Fibroblast of lung (primary cell): Measurements from ENCODE around the gene DHPS. TPM values are rescaled to one million over a fixed set of nuclear protein-coding genes. Genes with fewer than 3 reads are reported as not detected.

Experiments used
- DNase-seq, 2 donors: peaks; one replicate each; pipeline versions ENCODE4 v3.0.0 to v3.0.0-alpha.2; 2010; ENCODE audit warnings: low read depth in 2 of 2
- H2AFZ ChIP-seq: 2 replicates; pipeline ENCODE4 v1.5.1; 2012; ENCODE audit warnings: low read length, control low read depth, inconsistent platforms
- H3K27ac ChIP-seq: 2 replicates; pipeline ENCODE4 v1.5.1; 2011; ENCODE audit warnings: low read length, control low read depth; ENCODE audit not compliant: insufficient read depth
- H3K27me3 ChIP-seq: 2 replicates; pipeline ENCODE4 v1.5.1; 2011; ENCODE audit warnings: mild to moderate bottlenecking, low read length; ENCODE audit not compliant: control insufficient read depth, insufficient read depth
- H3K36me3 ChIP-seq: 2 replicates; pipeline ENCODE4 v1.5.1; 2011; ENCODE audit warnings: low read length; ENCODE audit not compliant: control insufficient read depth, insufficient read depth
- H3K4me1 ChIP-seq: 2 replicates; pipeline ENCODE4 v1.5.1; 2011; ENCODE audit warnings: low read length; ENCODE audit not compliant: control insufficient read depth, insufficient read depth; ENCODE audit errors: extremely low read depth
- H3K4me2 ChIP-seq: 2 replicates; pipeline ENCODE4 v1.5.1; 2011; ENCODE audit warnings: low read length, control low read depth; ENCODE audit not compliant: insufficient read depth; ENCODE audit errors: extremely low read depth
- H3K4me3 ChIP-seq, 4 experiments: fragments of 200-600 bp in 1 of 4; sonication (generic) in 1 of 4; replicated peaks in 1 of 4; 2 replicates each; pipeline ENCODE4 v1.5.1; 2011 to 2016; ENCODE audit warnings: low read length in 4 of 4, low read depth in 3 of 4, mild to moderate bottlenecking in 3 of 4, control low read depth in 2 of 4, inconsistent platforms in 1 of 4, mixed read lengths in 1 of 4; ENCODE audit not compliant: insufficient read depth in 1 of 4; ENCODE audit errors: control extremely low read depth in 1 of 4
- H3K79me2 ChIP-seq: 2 replicates; pipeline ENCODE4 v1.5.1; 2012; ENCODE audit warnings: mild to moderate bottlenecking, low read length, inconsistent platforms; ENCODE audit not compliant: control insufficient read depth, insufficient read depth
- H3K9ac ChIP-seq: 2 replicates; pipeline ENCODE4 v1.5.1; 2011; ENCODE audit warnings: mild to moderate bottlenecking, low read length, control low read depth; ENCODE audit not compliant: insufficient read depth
- H3K9me3 ChIP-seq: 2 replicates; pipeline ENCODE4 v1.5.1; 2012; ENCODE audit warnings: low read depth, low read length; ENCODE audit not compliant: control insufficient read depth, insufficient read depth
- H4K20me1 ChIP-seq: 2 replicates; pipeline ENCODE4 v1.5.1; 2011; ENCODE audit warnings: low read length; ENCODE audit not compliant: control insufficient read depth, insufficient read depth; ENCODE audit errors: extremely low read depth
- EZH2 ChIP-seq: IDR thresholded peaks from 2 replicates; pipeline ENCODE4 v1.5.1; 2012; ENCODE audit warnings: low read length, control low read depth, mild to moderate bottlenecking; ENCODE audit errors: missing control alignments
- polyA plus RNA-seq, 2 donors: library from polyadenylated mRNA; depleted of rRNA in 1 of 2; stranded (reverse) in 1 of 2; unstranded in 1 of 2; fragments of >200 nt; gene quantifications; 2 replicates each; pipeline ENCODE4 v1.2.1, GENCODE V29; 2011 to 2012; ENCODE audit warnings: missing spikeins in 1 of 2
- total RNA-seq: library from RNA; depleted of rRNA; stranded (reverse); fragments of >200 nt; gene quantifications from 2 replicates; pipeline ENCODE4 v1.2.1, GENCODE V29; 2014
- TF ChIP-seq, protein P1 (sequence below), 2 donors: IDR thresholded peaks in 1 of 2; conservative IDR thresholded peaks in 1 of 2; 1 replicate in 1 of 2; 2 replicates in 1 of 2; pipeline ENCODE4 v1.5.1; 2011 to 2012; ENCODE audit warnings: low read length in 2 of 2, control low read depth in 1 of 2, inconsistent platforms in 1 of 2, low read depth in 1 of 2, mild to moderate bottlenecking in 1 of 2

DHPS gene
- total and polyA plus RNA-seq, 2 donors (not counting 1 experiment from before 2014, with no cell fraction given): 43.2 to 60.4 TPM

DNA sequence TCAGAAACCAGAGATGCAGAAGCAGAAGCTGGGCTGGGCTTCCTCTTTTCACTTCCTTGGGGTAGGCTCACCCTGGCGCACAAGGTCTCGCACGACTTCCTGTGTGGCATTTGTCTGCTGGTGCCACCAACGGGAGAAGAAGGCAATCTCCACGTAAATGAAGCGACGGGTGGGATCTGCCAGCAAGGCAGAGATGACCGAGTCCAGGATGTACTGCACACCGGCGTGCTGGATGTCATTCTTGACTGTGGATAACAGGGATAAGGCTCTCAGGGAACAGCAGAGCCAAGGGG, 16.5 kb downstream of the DHPS start:
- Histone ChIP-seq H3K27ac (no peak overlapping the region), H3K4me2 (no peak overlapping the region), H3K4me3 (no peak overlapping the region), H3K79me2 (peaks cover 23% of the 10 kb centered on the region), H3K9me3 (no peaks in the 10 kb centered on the region), H3K36me3 (peaks cover 5% of the 10 kb centered on the region), H3K4me1 (peaks cover 9% of the 10 kb centered on the region), H3K27me3 (no peaks in the 10 kb centered on the region), H3K9ac (no peak overlapping the region), H4K20me1 (no peaks in the 10 kb centered on the region), H2AFZ (no peak overlapping the region)
- no peak for DNase-seq
- TF ChIP-seq EZH2: no peak
- TF ChIP-seq, protein P1, sequence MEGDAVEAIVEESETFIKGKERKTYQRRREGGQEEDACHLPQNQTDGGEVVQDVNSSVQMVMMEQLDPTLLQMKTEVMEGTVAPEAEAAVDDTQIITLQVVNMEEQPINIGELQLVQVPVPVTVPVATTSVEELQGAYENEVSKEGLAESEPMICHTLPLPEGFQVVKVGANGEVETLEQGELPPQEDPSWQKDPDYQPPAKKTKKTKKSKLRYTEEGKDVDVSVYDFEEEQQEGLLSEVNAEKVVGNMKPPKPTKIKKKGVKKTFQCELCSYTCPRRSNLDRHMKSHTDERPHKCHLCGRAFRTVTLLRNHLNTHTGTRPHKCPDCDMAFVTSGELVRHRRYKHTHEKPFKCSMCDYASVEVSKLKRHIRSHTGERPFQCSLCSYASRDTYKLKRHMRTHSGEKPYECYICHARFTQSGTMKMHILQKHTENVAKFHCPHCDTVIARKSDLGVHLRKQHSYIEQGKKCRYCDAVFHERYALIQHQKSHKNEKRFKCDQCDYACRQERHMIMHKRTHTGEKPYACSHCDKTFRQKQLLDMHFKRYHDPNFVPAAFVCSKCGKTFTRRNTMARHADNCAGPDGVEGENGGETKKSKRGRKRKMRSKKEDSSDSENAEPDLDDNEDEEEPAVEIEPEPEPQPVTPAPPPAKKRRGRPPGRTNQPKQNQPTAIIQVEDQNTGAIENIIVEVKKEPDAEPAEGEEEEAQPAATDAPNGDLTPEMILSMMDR (conservative IDR thresholded peaks at IDR 0.05 in 1 of 2, IDR thresholded peaks at IDR 0.05 in 1 of 2; ENCODE audit: low read depth in 1 of 2, low read length in 2 of 2): no peak

DNA sequence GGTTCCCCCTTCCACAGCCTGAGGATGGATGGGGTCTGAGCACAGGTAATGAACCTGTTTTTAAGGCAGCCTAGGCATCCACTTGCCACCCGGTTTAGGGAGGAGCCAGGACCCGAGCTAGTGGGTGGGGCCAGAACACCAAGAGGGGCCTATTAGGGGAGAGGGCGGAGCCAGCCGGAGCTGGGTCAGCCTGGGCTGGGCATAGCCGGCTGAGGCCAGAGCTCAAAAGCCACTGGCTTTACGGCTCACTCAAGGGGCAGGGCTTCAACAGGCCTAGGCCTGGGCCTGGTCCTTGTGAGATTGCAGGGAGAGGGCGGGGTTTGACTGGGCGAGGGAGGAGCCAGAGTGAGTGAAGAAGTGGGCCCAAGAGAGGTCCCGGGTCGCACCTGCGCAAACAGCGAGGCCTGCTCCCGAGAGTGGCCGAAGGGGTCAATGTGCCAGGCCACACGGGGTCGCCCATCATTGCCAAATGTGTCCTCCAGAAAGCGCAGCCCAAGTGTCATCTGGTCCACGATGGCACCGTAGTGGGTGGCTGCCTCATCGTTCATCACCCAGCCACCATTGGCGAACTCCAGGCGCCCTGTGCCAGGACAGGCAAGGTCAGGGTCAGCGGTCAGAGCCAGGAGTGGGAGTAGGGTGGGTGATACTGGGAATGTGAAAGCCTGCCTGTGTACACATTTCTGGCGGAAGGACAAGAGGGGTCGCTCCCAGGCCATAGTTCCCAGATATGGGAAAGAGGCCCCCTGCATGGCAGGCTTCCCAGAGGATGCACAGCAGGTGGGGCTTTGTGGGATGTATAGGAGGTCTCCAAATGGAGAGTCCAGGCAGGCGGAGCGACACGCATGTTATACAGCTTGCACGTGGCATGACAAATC, 17.0 kb downstream of the DHPS start:
- Histone ChIP-seq H3K4me1 (peaks cover 9% of the 10 kb centered on the region), H3K36me3 (peaks cover 5% of the 10 kb centered on the region), H2AFZ (no peak overlapping the region), H3K27ac (no peak overlapping the region), H3K4me2 (no peak overlapping the region), H3K4me3 (no peak overlapping the region), H3K79me2 (peaks cover 19% of the 10 kb centered on the region), H4K20me1 (no peaks in the 10 kb centered on the region), H3K9me3 (no peaks in the 10 kb centered on the region), H3K27me3 (no peaks in the 10 kb centered on the region), H3K9ac (no peak overlapping the region)
- DNase-seq: no peak
- TF ChIP-seq, protein P1 (conservative IDR thresholded peaks at IDR 0.05 in 1 of 2, IDR thresholded peaks at IDR 0.05 in 1 of 2; ENCODE audit: low read depth in 1 of 2, low read length in 2 of 2): no peak
- no peak for TF ChIP-seq EZH2

DNA sequence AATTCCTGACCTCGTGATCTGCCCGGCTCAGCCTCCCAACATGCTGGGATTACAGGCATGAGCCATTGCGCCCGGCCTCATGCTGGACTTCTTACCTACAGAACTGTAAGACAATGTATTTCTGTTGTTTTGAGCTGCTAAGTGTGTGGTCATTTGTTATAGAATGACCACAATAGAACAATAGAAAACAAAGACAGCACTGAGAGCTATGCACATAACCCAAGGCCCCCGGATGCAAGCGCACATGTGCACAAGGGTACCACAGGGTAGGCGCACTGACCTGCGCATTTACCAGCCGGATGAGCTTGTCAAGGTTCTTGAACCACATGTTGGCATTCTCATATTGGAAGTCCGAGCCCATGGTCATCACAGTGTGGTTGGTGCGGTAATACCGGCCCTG, 20.7 kb downstream of the DHPS start:
- Histone ChIP-seq H3K9me3 (no peaks in the 10 kb centered on the region), H4K20me1 (no peaks in the 10 kb centered on the region), H3K9ac (no peak overlapping the region), H2AFZ (no peak overlapping the region), H3K4me3 (no peak overlapping the region), H3K27ac (no peak overlapping the region), H3K4me1 (peaks cover 3% of the 10 kb centered on the region), H3K79me2 (no peaks in the 10 kb centered on the region), H3K36me3 (peaks cover 14% of the 10 kb centered on the region), H3K27me3 (no peaks in the 10 kb centered on the region), H3K4me2 (no peak overlapping the region)
- no peak for TF ChIP-seq EZH2
- TF ChIP-seq, protein P1 (conservative IDR thresholded peaks at IDR 0.05 in 1 of 2, IDR thresholded peaks at IDR 0.05 in 1 of 2; ENCODE audit: low read depth in 1 of 2, low read length in 2 of 2): no peak
- DNase-seq: no peak
